CD4-positive, alpha-beta T cell (primary cell): ENCODE results near the gene EVPL. TPM values are rescaled to one million over a fixed set of nuclear protein-coding genes. Genes with fewer than 3 reads are reported as not detected.

Experiments
- ATAC-seq: fragments of 200-7000 bp; cut with Tn5 transposase; one replicate; pipeline ENCODE4 v1.10.0; 2022; ENCODE audit warnings: mild to moderate bottlenecking; ENCODE audit not compliant: poor library complexity
- CTCF ChIA-PET: fragments of 350-600 bp; sonication (Branson Sonifier 250); formaldehyde crosslinking; loops from one replicate; lab custom pipeline; 2021; ENCODE audit warnings: antibody characterized with exemption, inconsistent platforms; lab: Charles Lee
- POLR2A ChIA-PET: fragments of 350-600 bp; sonication (Branson Sonifier 250); formaldehyde crosslinking; loops from one replicate; lab custom pipeline; 2021; ENCODE audit warnings: antibody characterized with exemption, inconsistent platforms; lab: Charles Lee
- DNase-seq, 14 experiments: peaks; one replicate each; pipeline ENCODE4 v3.0.0-alpha.2; 2013 to 2020; ENCODE audit warnings: mixed read lengths in 2 of 14
- H3K27ac ChIP-seq, 2 donors: one replicate each; pipeline versions ENCODE4 v1.5.1 to v1.7.0; 2013; ENCODE audit warnings: low read length in 2 of 2, low read depth in 1 of 2, mild to moderate bottlenecking in 1 of 2
- H3K27me3 ChIP-seq, 2 experiments: 1 replicate in 1 of 2; 2 replicates in 1 of 2; pipeline versions ENCODE4 v1.6.1 to v1.7.0; 2013; ENCODE audit warnings: low read length in 2 of 2, control low read depth in 1 of 2, mild to moderate bottlenecking in 1 of 2, moderate library complexity in 1 of 2; ENCODE audit not compliant: insufficient read depth in 2 of 2, control insufficient read depth in 1 of 2
- H3K36me3 ChIP-seq: one replicate; pipeline ENCODE4 v1.6.1; 2013; ENCODE audit warnings: low read length, control low read depth; ENCODE audit not compliant: insufficient read depth
- H3K4me1 ChIP-seq: one replicate; pipeline ENCODE4 v1.6.1; 2013; ENCODE audit warnings: low read length, control low read depth; ENCODE audit not compliant: insufficient read depth
- H3K4me3 ChIP-seq: one replicate; pipeline ENCODE4 v1.5.1; 2013; ENCODE audit warnings: mild to moderate bottlenecking, low read length, moderate library complexity
- H3K9me3 ChIP-seq, 2 experiments: 1 replicate in 1 of 2; 2 replicates in 1 of 2; pipeline versions ENCODE4 v1.6.1 to v1.7.0; 2013; ENCODE audit warnings: low read length in 2 of 2, mild to moderate bottlenecking in 2 of 2, control low read depth in 1 of 2, moderate library complexity in 1 of 2; ENCODE audit not compliant: control insufficient read depth in 1 of 2, insufficient read depth in 1 of 2
- H3K27ac Mint-ChIP-seq: one replicate; pipeline ENCODE4 v1.8.0; 2020; ENCODE audit warnings: mixed read lengths
- H3K27me3 Mint-ChIP-seq: one replicate; pipeline ENCODE4 v1.8.0; 2021; ENCODE audit warnings: mixed read lengths
- H3K36me3 Mint-ChIP-seq: one replicate; pipeline ENCODE4 v1.8.0; 2021; ENCODE audit warnings: low read depth, mixed read lengths
- H3K4me1 Mint-ChIP-seq: one replicate; pipeline ENCODE4 v1.8.0; 2021; ENCODE audit warnings: low read depth, mixed read lengths
- H3K4me3 Mint-ChIP-seq: one replicate; pipeline ENCODE4 v1.8.0; 2020; ENCODE audit warnings: mild to moderate bottlenecking, mixed read lengths
- H3K9me3 Mint-ChIP-seq: one replicate; pipeline ENCODE4 v1.8.0; 2020; ENCODE audit warnings: mixed read lengths
- CTCF ChIP-seq: fragments of 200-600 bp; IDR thresholded peaks from one replicate; pipeline ENCODE4 v1.8.0; 2022; ENCODE audit warnings: antibody characterized with exemption, mild to moderate bottlenecking
- intact Hi-C, 2 experiments: fragments of 100-400 bp; cut with DNase I in 1 of 2; cut with micrococcal nuclease in 1 of 2; formaldehyde crosslinking; loops; one replicate each; pipeline versions ENCODE4 v1.15.1 to v1.9.0; 2023 to 2025; cut with DNase I, micrococcal nuclease
- total RNA-seq, 174 experiments: library from RNA in 2 of 174; stranded (reverse) in 2 of 174; gene quantifications; one replicate each; pipeline ENCODE4 v1.2.3 and lab custom pipeline; 2021 to 2026

EVPL gene
- total RNA-seq, 2 experiments from 2014 or later = 0.14 to 0.38 TPM

- peak; percentile 72 for TF ChIP-seq CTCF
- Histone ChIP-seq H3K27ac (no peak overlapping the region), H3K9me3 (no peaks in the 10 kb centered on the region), H3K36me3 (peaks cover 8% of the 10 kb centered on the region), H3K4me1 (peaks cover 13% of the 10 kb centered on the region), H3K4me3 (no peak overlapping the region), H3K27me3 (no peaks in the 10 kb centered on the region)
- peaks cover 14% of the 10 kb centered on the region for H3K4me1 Mint-ChIP-seq
- intact Hi-C loops = no loop called here
- no peak overlapping the region for H3K4me3 Mint-ChIP-seq
- CTCF ChIA-PET = interaction anchor here (0.6 to 1.6 kb wide), 10 partner anchors 8 to 147 kb away, joined by 3 to 7 read pairs (median 3); no protein-coding TSS in a partner anchor
- H3K36me3 Mint-ChIP-seq = peaks cover 8% of the 10 kb centered on the region
- ATAC-seq (peak; percentile 85), DNase-seq (peak; percentile 32 to 78 (median 55))
- POLR2A ChIA-PET = interaction anchor here (1.5 kb wide), 1 partner anchor 95 kb away, joined by 4 read pairs; no protein-coding TSS in a partner anchor
- no peaks in the 10 kb centered on the region for H3K9me3 Mint-ChIP-seq
- H3K27me3 Mint-ChIP-seq = no peaks in the 10 kb centered on the region
- no peak overlapping the region for H3K27ac Mint-ChIP-seq
These were observed 26.9 kb downstream of the EVPL start for GRCh38 chr17:76000016-76000754.

DNA sequence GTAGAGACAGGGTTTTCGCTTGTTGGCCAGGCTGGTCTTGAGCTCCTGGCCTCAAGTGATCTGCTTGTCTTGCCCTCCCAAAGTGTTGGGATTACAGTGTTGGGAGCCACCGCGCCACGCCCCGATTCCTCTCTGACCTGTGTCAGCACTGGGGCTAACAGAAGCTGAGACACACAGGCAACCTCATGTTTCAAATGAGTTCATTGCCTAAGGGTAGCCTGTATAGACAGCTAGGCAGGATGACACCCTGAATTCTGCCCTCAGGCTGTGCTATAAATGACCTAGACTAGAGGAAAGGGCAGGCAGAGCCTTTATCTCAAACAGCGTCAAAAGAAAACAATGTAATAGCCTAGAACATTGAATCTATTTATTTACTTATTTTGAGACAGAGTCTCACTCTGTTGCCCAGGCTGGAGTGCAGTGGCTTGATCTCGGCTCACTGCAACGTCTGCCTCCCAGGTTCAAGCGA is 28.7 kb downstream of the EVPL start:
- no peak for ATAC-seq

More for the DNA sequence above, 28.7 kb downstream of the EVPL start:
- intact Hi-C loops = no loop called here
- DNase-seq = no peak
- Mint-ChIP-seq H3K9me3 (no peaks in the 10 kb centered on the region), H3K27me3 (no peaks in the 10 kb centered on the region), H3K4me3 (no peak overlapping the region), H3K27ac (no peak overlapping the region), H3K36me3 (peaks cover 7% of the 10 kb centered on the region), H3K4me1 (peaks cover 14% of the 10 kb centered on the region)
- TF ChIP-seq CTCF = no peak
- Histone ChIP-seq H3K4me1 (peaks cover 13% of the 10 kb centered on the region), H3K4me3 (no peak overlapping the region), H3K36me3 (peaks cover 10% of the 10 kb centered on the region), H3K9me3 (no peaks in the 10 kb centered on the region), H3K27ac (no peak overlapping the region), H3K27me3 (no peaks in the 10 kb centered on the region)
- ChIA-PET CTCF (no interaction called here), POLR2A (no interaction called here)
